ENCODE results near the gene MAP2K6.
"Not testable (repeated sequence)": the region's sequence is repeated elsewhere in the genome, so short reads cannot be mapped to it uniquely, and the experiment has no call there.

Gene MAP2K6

GRCh38 chr17:69477903-69478266, 63.4 kb downstream of the MAP2K6 start:
- TF ChIP-seq FOXA1 (IDR thresholded peaks at IDR 0.05) (no peak), SUZ12 (IDR thresholded peaks at IDR 0.05) (no peak), SP1 (IDR thresholded peaks at IDR 0.05) (no peak), NFRKB (IDR thresholded peaks at IDR 0.05) (no peak), BHLHE40 (IDR thresholded peaks at IDR 0.05; ENCODE audit: borderline replicate concordance) (no peak), ZNF384 (IDR thresholded peaks at IDR 0.05) (no peak), FOXM1 (IDR thresholded peaks at IDR 0.05; ENCODE audit: borderline replicate concordance) (no peak), FOXK2 (IDR thresholded peaks at IDR 0.05) (no peak), ELF4 (IDR thresholded peaks at IDR 0.05) (no peak), PKNOX1 (IDR thresholded peaks at IDR 0.05) (no peak)
- POLR2A ChIA-PET: interaction anchor here (0.9 kb wide), 1 partner anchor 64 kb away, joined by 3 read pairs; the partner anchor contains the start of gene MAP2K6
- CTCF ChIA-PET: no interaction called here
- DNase-seq (ENCODE audit: extremely low spot score): no peak

GRCh38 chr17:69478916-69479315, 64.4 kb downstream of the MAP2K6 start:
- CTCF ChIA-PET: no interaction called here
- DNase-seq (ENCODE audit: extremely low spot score): no peak
- TF ChIP-seq HDGF (IDR thresholded peaks at IDR 0.05; ENCODE audit: borderline replicate concordance) (no peak), FOXA1 (IDR thresholded peaks at IDR 0.05) (no peak), BHLHE40 (IDR thresholded peaks at IDR 0.05; ENCODE audit: borderline replicate concordance) (no peak), ELF4 (IDR thresholded peaks at IDR 0.05) (no peak), CTBP1 (IDR thresholded peaks at IDR 0.05; ENCODE audit: borderline replicate concordance) (no peak), SP1 (IDR thresholded peaks at IDR 0.05) (no peak), ZNF384 (IDR thresholded peaks at IDR 0.05) (no peak), ARNT (IDR thresholded peaks at IDR 0.05) (no peak), FOXM1 (IDR thresholded peaks at IDR 0.05; ENCODE audit: borderline replicate concordance) (no peak), NFRKB (IDR thresholded peaks at IDR 0.05) (no peak), LEF1 (IDR thresholded peaks at IDR 0.05; ENCODE audit: borderline replicate concordance) (no peak), FOXK2 (IDR thresholded peaks at IDR 0.05) (no peak), PKNOX1 (IDR thresholded peaks at IDR 0.05) (no peak)
- POLR2A ChIA-PET: interaction anchor here (0.9 to 1.0 kb wide), 2 partner anchors 13 to 65 kb away, joined by 3 read pairs; partner anchors contain the start of gene MAP2K6

- CTCF ChIA-PET: interaction anchor here (1.2 kb wide), 1 partner anchor 14 kb away, joined by 5 read pairs; no protein-coding TSS in a partner anchor
- not testable (repeated sequence) for DNase-seq (ENCODE audit: extremely low spot score)
- POLR2A ChIA-PET: interaction anchor here (1.0 kb wide), 1 partner anchor 12 kb away, joined by 3 read pairs; no protein-coding TSS in a partner anchor
Observed at GRCh38 chr17:69479756-69480155, 65.3 kb downstream of the MAP2K6 start.

GRCh38 chr17:69480245-69480644, 65.7 kb downstream of the MAP2K6 start:
- CTCF ChIA-PET: interaction anchor here (0.6 to 1.2 kb wide), 2 partner anchors 14 to 30 kb away, joined by 4 to 5 read pairs; no protein-coding TSS in a partner anchor
- no peak for TF ChIP-seq SP1 (IDR thresholded peaks at IDR 0.05)
- TF ChIP-seq CTBP1 (IDR thresholded peaks at IDR 0.05; ENCODE audit: borderline replicate concordance): no peak
- no peak for TF ChIP-seq BHLHE40 (IDR thresholded peaks at IDR 0.05; ENCODE audit: borderline replicate concordance)
- no peak for TF ChIP-seq LEF1 (IDR thresholded peaks at IDR 0.05; ENCODE audit: borderline replicate concordance)
- no peak for TF ChIP-seq L3MBTL2 (conservative IDR thresholded peaks at IDR 0.05)
- no peak for DNase-seq (ENCODE audit: extremely low spot score)
- POLR2A ChIA-PET: no interaction called here

GRCh38 chr17:69485251-69485661, 70.8 kb downstream of the MAP2K6 start:
- DNase-seq (ENCODE audit: extremely low spot score): no peak
- CTCF ChIA-PET: no interaction called here
- TF ChIP-seq TARDBP (IDR thresholded peaks at IDR 0.05): no peak
- TF ChIP-seq ARNT (IDR thresholded peaks at IDR 0.05): no peak
- TF ChIP-seq NFRKB (IDR thresholded peaks at IDR 0.05): no peak
- TF ChIP-seq L3MBTL2 (conservative IDR thresholded peaks at IDR 0.05): no peak
- TF ChIP-seq FOXK2 (IDR thresholded peaks at IDR 0.05): no peak
- TF ChIP-seq ZNF384 (IDR thresholded peaks at IDR 0.05): no peak
- TF ChIP-seq HDGF (IDR thresholded peaks at IDR 0.05; ENCODE audit: borderline replicate concordance): no peak
- TF ChIP-seq SP1 (IDR thresholded peaks at IDR 0.05): no peak
- no peak for TF ChIP-seq SUZ12 (IDR thresholded peaks at IDR 0.05)
- TF ChIP-seq BHLHE40 (IDR thresholded peaks at IDR 0.05; ENCODE audit: borderline replicate concordance): no peak
- no peak for TF ChIP-seq FOXM1 (IDR thresholded peaks at IDR 0.05; ENCODE audit: borderline replicate concordance)
- TF ChIP-seq CTBP1 (IDR thresholded peaks at IDR 0.05; ENCODE audit: borderline replicate concordance): no peak
- TF ChIP-seq LEF1 (IDR thresholded peaks at IDR 0.05; ENCODE audit: borderline replicate concordance): no peak
- TF ChIP-seq ELF4 (IDR thresholded peaks at IDR 0.05): no peak
- no peak for TF ChIP-seq FOXA1 (IDR thresholded peaks at IDR 0.05)
- TF ChIP-seq PKNOX1 (IDR thresholded peaks at IDR 0.05): no peak
- POLR2A ChIA-PET: no interaction called here

GRCh38 chr17:69485901-69486643, 71.6 kb downstream of the MAP2K6 start:
- POLR2A ChIA-PET: no interaction called here

More at GRCh38 chr17:69485901-69486643, 71.6 kb downstream of the MAP2K6 start:
- no peak for TF ChIP-seq SP1 (IDR thresholded peaks at IDR 0.05)
- no peak for TF ChIP-seq FOXM1 (IDR thresholded peaks at IDR 0.05; ENCODE audit: borderline replicate concordance)
- TF ChIP-seq ARNT (IDR thresholded peaks at IDR 0.05): no peak
- TF ChIP-seq L3MBTL2 (conservative IDR thresholded peaks at IDR 0.05): no peak
- TF ChIP-seq LEF1 (IDR thresholded peaks at IDR 0.05; ENCODE audit: borderline replicate concordance): no peak
- no peak for TF ChIP-seq ELF4 (IDR thresholded peaks at IDR 0.05)
- no peak for TF ChIP-seq TARDBP (IDR thresholded peaks at IDR 0.05)
- no peak for TF ChIP-seq CTBP1 (IDR thresholded peaks at IDR 0.05; ENCODE audit: borderline replicate concordance)
- TF ChIP-seq SUZ12 (IDR thresholded peaks at IDR 0.05): no peak
- no peak for TF ChIP-seq FOXA1 (IDR thresholded peaks at IDR 0.05)
- no peak for TF ChIP-seq NFRKB (IDR thresholded peaks at IDR 0.05)
- TF ChIP-seq ZNF384 (IDR thresholded peaks at IDR 0.05): no peak
- no peak for TF ChIP-seq FOXK2 (IDR thresholded peaks at IDR 0.05)
- no peak for TF ChIP-seq PKNOX1 (IDR thresholded peaks at IDR 0.05)
- TF ChIP-seq BHLHE40 (IDR thresholded peaks at IDR 0.05; ENCODE audit: borderline replicate concordance): no peak
- no peak for DNase-seq (ENCODE audit: extremely low spot score)
- CTCF ChIA-PET: no interaction called here
